LoVo (cell line): Measurements from ENCODE around the gene TM2D1.
"Not testable (repeated sequence)": the region's sequence is repeated elsewhere in the genome, so short reads cannot be mapped to it uniquely, and the experiment has no call there.

ENCODE experiments used
- DNase-seq: peaks from one replicate; pipeline ENCODE4 v3.0.0-alpha.2; 2016; ENCODE audit warnings: low spot score

Gene TM2D1

DNA sequence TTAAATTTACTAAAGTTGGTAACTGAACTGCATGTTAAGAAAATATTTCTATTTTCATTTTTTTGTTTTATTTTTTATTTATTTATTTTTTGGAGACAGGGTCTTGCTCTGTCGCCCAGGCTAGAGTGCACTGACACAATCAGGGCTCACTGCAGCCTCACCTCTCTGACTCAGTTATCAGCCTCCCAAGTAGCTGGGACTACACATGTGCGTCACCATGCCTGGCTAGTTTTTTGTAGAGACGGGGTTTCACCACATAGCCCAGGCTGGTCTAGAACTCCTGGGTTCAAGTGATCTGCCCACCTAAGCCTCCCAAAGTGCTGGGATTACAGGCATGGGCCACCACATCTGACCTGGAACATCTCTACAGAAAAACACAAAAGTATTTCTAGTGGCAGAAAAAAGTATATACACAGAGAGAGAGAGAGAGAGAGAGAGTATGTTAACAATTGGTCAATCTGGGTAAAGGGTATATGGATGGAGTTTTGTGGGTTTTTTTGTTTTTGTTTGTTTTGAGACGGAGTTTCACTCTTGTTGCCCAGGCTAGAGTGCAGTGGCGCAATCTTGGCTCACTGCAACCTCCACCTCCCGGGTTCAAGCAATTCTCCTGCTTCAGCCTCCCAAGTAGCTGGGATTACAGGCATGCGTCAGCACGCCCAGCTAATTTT is 5.8 kb downstream of the TM2D1 start:
- DNase-seq = not testable (repeated sequence)

DNA sequence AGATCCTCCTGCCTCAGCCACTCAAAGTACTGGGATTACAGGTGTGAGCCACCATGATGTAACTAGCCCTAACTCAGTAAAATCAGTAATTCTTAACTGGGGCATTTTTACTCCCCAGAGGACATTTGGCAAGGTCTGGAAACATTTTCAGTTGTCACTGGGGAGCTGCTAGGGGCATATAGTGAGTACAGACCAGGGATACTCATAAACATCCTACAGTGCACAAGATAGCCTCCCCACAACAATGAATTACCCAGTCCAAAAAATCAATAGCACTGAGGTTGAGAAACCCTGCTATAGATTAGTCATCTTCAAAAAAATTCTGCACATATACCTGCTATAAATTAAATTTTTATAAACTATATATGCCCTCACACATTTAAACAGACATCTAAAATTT is 13.0 kb downstream of the TM2D1 start:
- no peak for DNase-seq

DNA sequence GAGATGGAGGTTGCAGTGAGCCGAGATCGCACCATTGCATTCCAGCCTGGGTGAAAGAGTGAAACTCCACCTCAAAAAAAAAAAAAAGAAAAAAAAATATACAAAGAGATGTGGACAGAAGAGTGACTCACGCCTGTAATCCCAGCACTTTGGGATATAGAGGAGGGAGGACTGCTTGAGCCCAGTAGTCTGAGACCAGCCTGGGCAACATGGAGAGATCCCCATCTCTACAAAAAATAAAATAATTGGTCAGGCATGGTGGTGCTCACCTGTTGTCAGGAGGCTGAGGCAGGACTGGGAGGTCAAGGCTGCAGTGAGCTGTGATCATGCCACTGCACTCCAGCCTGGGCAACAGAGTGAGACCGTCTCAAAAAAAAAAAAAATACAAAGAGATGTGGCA is 13.7 kb downstream of the TM2D1 start:
- peak; percentile 22 for DNase-seq

DNA sequence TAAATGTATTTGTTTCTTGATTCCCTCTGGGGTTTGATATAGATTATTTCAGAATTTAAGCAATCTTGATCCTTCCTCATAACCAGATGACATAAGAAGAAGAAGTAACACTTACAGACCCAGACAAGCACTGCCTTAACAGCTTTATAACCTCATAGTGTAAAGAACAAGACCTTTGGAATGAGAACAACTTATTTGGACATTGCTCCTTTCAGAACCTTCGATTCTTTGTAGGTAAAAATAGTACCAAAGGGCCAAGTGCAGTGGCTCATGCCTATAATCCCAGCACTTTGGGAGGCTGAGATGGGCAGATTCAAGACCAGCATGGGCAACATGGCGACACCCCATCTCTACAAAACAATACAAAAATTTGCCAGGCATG is 15.0 kb downstream of the TM2D1 start:
- no peak for DNase-seq

DNA sequence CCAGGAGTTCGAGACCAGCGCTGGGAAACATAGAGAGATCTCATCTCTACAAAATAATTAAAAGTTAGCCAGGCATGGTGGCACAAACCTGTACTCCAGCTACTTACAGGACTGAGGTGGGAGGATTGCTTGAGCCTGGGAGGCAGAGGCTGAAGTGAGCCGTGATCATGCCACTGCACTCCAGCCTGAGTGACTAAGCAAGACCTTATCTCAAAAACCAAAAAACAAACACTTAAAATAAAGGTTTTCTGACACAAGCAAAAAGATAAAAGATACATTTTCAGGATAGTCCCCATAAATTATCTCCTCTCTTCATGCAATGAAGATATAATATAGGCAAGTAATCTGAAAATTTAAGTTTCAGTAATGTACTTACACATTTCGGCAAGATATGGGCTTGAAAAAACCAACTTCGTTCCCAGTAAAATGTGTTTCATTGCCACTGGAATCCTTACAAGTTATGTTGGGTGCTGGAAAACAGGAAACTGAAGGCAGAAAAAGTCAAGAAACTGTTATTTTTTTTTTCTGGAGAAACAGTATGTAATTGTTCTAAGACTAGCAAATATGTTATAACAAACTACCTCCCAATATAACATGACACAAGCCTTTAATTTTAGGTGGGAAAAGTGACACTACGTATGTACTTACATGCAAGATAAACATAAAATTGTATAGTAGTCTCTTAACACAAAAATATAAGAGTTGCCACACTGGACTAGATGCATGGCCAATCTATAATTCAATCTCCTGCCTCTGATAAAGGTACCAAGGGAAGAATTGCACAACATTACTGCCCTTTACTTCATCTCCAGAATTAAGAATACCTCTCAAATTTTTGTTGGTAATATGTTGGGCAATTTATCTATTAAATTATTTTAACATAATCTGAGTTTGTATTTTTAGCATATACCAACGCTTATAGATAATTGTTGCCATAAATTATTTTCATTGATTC is 15.7 kb downstream of the TM2D1 start:
- no peak for DNase-seq

DNA sequence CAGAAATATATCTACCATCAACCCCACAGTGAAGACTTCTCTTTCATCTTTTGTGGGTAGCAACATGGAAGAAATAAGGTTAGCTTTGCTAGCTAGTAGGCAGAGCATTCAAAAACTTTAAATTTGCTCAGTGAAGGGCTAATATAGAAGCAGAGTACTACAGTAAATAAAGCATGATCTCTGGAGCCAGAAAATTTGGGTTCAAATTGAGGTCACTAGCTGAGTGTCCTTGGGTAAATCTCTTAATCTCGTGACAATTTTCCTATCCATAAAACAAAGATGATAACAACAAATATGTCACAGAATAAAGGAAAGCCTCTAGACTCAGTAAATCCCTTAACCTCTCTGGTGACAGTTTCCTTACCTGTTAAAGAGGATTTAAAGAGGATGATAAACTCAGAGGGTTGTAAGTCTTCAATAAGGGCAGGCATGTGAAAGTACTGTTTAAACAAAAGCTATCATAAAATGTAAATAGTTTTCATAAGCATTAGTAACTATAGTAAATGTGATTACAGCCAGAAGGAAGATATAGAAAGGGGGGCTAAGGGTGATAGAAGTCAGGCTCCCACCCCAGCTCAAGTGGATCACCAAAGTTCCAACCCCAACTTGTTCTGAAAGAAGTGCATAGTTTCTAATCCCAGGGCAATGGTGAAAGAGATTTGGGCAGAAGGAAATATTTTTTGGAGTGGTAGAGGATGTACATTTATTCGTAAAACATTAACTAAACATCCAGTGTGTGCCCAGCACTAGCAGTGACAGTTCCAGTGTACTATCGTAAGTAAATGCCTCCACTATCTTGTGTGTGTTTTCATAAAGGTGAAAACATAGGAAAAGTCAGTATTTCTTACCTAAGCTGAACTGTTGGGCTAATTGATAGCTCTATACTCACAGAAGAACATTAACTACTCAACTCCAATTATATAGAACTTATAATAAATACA is 24.8 kb downstream of the TM2D1 start:
- DNase-seq = no peak

DNA sequence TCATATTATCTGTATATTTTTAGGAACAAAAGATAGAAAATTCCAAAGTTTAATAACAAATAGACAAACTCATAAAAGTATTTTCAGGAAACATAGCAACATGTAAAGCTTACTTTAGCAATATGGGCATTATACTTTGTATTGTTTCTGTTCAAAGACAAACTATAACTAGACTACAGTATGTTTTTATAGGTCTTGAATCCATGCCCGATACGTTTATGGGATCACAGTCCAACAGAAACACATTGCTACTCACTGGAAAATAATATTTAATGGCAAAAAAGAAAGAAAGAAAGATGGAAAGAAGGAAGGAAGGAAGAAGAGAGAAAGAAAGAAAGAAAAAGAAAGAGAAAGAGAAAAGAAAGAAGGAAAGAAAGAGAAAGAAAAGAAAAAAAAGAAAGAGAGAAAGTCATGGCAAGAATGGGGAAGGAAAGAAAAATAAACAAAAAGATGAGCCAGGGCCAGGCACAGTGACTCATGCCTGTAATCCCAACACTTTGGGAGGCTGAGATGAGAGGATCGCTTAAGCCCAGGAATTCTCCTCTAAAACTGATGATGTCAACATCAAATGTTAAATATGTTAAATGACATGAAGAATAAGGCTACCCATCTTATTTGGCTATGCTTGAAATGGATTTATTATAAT is 32.7 kb downstream of the TM2D1 start:
- DNase-seq = peak; percentile 58

DNA sequence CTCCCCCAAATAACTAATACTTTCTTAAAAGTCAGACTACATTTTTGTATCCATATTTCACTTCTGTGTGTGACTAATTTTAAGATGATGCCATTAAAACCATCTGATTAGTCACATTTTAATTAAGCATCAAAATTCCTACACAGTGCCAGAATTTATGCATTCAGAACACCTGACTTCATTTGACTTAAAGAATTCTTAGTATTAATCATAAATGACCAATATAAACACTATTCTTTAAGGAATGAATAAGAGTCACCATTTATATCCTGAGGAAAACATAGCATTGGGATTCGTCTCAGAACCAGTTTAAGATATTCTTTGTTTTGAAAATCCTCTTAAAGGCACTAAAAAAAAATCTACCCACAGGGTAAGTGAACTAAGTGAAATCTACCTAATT is 37.0 kb downstream of the TM2D1 start:
- DNase-seq = no peak

DNA sequence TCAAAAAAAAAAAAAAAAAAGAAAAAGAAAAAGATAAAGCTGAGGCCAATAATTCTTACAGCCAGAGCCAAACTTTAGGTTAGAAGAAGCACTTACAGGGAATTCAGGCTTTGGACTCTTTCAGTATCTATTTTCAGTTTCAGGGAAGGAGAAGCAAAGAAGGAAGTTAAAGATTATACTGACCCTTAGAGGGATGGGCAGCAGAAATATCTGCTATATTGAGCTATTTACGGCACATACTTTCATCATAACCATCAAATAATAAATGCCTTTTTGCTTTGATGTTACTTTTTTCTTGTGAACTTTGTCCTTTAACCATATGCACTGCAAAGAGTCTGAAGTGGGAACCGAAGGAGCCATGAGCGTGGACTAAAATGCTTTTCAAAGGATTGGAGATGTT is 42.0 kb downstream of the TM2D1 start:
- peak; percentile 48 for DNase-seq

DNA sequence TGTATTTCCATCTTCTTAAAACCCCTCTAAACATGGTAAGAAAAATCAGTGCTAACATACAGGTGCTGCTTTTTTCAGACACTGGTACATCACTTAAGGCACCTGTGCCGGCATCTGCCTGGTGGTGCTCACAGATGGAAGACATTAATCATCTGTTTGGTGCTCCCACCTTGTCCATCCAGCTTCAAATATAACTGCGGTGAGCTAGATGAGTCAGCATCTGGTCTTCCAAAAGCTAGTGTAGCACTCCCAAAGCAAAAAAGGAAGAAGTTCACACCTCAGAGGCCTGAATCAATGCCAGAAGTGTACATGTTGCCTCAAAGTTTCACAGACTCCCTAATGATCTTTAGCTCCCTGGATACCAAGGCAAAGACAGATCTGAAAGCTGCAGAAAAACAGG is 44.4 kb downstream of the TM2D1 start:
- no peak for DNase-seq

DNA sequence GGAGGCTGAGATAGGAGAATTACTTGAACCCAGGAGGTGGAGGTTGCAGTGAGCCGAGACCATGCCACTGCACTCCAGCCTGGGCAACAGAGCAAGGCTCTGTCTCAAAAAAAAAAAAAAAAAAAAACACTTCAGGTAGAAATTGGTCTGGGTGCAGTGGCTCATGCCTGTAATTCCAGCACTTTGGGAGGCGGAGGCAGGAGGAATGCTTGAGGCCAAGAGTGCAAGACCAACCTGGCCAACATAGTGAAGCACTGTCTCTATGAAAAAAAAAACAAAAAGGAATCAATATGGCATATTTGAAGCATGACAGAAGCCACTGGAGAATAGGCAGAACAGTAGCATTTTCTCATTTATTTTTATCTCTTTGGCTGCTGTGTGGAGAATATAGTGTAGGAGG is 48.1 kb downstream of the TM2D1 start:
- not testable (repeated sequence) for DNase-seq

DNA sequence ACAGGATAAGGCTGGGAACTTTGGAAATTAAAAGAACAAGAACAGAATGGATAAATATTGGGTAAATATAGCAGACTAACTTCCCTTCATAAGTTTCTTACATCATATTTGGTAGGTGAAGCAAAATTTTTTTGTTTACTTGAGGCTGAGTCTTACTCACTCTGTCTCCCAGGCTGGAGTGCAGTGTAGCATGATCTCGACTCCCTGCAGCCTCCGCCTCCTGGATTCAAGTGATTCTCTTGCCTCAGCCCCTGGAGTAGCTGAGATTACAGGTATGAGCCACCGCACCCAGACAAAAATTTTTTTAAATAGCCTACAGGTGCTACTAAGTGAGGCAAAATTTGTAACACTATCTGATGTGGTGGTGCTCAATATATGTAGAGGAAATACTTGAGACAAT is 50.7 kb downstream of the TM2D1 start:
- DNase-seq = no peak

DNA sequence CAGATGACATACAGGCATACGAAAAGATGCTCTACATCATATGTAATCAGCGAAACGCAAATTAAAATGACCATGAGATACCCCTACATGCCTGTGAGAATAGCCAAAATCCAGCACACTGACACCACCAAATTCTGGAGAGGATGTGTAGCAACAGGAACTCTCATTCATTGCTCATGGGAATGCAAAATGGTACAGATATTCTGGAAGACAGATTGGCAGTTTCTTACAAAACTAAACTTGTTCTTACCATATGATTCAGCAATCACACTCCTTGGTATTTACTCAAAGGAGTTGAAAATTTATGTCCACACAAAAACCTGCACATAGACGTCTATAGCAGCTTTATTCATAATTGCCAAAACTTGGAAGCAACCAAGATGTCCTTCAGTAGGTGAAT is 52.6 kb downstream of the TM2D1 start:
- DNase-seq = no peak

DNA sequence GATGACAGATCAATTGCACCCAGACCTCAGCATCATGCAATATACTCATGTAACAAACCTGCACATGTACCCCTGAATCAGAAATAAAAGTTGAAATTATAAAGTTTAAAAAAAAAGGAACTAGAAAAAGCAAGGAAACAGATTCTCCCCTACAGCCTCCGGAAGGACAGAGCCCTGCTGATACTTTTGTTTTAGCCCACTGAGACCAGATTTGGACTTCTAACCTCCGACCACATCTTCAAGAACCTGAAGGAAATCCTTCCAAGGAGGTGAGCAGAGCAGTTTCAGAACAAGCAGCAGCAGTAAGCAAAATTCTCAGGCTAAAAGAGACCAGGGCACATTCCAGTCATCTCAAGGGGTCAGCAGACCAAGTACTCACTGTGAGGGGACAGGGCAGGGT is 54.5 kb downstream of the TM2D1 start:
- DNase-seq = no peak

DNA sequence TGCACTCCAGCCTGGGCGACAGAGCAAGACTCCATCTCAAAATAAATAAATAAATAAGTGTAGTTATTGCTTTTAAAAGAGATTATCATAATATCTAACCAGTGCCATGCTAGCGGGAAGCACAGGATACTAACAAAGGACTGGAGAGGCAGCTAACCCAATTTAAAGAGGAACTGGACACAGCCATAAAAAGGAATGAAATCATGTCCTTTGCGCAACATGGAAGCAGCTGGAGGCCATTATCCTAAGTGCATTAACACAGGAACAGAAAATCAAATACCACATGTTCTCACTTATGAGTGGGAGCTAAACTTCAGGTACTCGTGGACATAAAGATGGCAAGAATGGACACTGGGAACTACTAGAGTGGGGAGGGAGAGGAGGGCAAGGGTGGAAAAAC is 54.9 kb downstream of the TM2D1 start:
- DNase-seq = no peak

DNA sequence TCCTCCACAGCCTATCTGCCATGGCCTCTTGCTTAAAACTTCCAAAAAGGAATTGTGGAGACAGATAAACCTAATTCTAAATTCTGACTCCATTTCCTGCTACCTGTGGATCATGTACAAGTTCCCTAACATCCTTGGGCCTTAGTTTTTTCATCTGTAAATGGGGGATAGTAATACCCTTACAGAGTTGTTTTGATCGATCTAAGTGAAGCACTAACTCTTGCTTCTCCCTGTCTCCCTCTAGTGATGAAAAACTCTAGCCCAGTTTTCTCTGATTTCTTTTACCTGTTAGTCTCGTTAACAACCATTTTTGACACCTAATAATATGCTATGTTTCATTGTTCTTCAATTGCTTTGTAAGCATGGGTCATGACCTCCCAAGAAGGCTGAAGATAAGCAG is 65.9 kb downstream of the TM2D1 start:
- DNase-seq = no peak

DNA sequence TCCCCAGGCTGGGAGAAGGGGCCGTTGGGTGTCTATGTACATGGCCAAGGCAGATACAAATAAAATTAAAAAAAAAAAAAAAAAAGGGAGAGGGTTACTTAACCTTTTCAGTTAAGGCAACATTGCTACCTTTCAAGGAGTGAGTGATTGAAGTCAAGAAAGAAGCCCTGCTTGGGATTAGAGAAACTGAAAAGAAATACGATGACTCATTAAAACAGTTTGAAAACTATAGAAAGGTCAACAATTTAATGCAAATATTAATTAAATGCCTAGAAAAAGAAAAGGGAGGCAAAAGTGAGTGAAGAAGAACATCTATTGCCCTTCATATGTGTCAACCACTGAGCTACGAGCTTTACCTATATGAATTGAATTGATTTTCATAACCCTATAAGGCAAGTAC is 69.5 kb downstream of the TM2D1 start:
- DNase-seq = no peak

DNA sequence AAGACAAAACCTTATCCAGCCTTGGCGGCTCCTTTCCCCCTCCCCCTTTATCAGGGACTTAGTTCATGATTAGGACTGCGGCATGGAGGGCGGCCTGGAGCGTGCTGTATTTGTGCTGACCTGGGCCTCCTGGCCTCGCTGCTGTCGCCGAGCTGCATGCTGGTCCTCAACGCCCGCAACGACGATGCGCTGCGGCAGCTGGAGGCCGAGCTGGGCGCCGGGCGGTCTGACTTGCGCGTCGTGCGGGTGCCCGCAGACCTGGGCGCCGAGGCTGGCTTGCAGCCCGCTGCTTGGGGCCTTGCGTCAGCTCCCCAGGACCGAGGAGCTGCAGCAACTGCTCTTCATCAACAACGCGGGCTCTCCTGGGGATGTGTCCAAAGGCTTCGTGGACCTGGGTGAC is 70.9 kb downstream of the TM2D1 start:
- DNase-seq = no peak

DNA sequence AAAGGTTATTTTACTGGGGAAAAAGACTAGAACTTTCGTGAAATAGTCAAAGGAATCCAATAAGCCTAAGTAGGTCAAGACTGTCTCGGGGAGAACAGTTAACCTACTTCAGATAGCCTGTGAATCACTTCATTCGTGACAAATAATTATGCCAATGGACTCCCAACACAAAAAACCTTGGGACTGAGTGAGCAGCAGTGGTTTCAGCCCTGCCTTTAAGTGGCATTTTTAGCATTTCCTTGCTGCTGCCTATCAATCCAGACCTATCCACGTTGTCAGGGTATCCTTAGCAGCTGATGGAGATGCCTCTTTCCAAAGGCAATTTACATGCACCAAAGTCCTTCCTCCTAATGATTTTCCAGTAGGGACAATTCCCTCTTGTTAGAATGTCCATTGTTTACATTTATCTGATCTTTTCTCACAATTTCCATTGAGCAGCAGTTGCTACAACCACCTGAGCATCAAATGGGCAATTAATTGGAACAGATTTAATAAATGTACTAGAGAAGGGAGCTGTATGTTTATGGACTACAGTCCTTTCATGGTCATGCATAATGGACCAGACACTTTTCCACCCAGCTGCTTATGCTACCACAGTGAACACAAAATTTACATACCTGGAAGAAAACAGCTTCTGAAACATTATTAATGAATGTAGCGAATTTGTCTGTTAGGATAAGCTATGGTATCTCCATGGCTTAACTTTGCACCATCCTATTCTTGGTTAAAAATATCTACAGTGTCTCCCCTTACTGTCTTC is 75.8 kb downstream of the TM2D1 start:
- no peak for DNase-seq

DNA sequence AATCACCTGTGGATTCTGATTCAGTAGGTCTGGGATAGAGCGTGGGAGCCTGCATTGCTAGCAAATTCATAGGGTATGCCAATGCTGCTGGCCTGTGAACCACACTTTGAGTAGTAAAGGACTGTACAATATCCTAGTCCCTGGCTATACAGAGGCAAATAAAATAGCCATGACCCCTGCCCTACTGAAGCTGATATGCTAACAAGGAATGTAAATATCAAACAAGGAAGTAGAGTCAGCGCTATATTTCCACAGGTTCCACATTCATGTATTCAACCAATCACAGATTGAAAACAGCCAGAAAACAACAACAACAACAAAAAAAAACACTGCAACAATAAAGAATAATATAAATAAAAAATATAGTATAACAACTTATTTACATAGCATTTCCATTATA is 77.8 kb downstream of the TM2D1 start:
- DNase-seq = peak; percentile 14

DNA sequence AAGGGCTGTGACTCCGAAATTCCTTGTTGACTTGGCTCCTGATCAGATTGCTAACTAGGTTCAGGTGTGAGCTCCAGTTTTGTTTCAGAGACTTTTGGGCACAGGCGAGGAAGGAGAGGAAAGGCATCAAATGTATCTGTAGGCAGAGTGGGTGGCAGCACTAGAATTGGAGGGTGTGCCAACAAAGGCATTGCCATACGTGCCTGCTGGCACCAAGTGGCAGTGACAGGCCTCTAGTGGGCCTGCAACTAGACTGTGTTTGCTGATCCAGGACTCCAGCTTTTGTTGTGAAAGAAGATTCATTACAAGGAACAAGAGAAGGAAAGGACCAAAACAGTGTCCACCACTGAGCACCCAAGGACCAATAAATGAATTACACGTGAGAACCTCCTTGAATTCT is 79.5 kb downstream of the TM2D1 start:
- DNase-seq = no peak
